Body of pancreas (tissue), 4 donors: ENCODE results near the gene PAGE3.

Experiments used
- CTCF ChIP-seq, 7 experiments: fragments of 450-650 bp in 4 of 7; fragments of 200-600 bp in 3 of 7; sonication (generic) in 3 of 7; IDR thresholded peaks; one replicate each; pipeline ENCODE4 v1.5.1; 2016 to 2019; ENCODE audit warnings: antibody characterized with exemption in 7 of 7
- POLR2A ChIP-seq, 3 donors: fragments of 450-650 bp; IDR thresholded peaks; one replicate each; pipeline ENCODE4 v1.6.1; 2016; ENCODE audit warnings: antibody characterized with exemption in 3 of 3, mild to moderate bottlenecking in 2 of 3

- no peak for TF ChIP-seq CTCF (IDR thresholded peaks at IDR 0.05)
- no peak for TF ChIP-seq POLR2A (IDR thresholded peaks at IDR 0.05)
Measured at GRCh38 chrX:55253528-55253927, 11.2 kb downstream of the PAGE3 start.
